ENCODE measurements around the gene ZNF217. TPM values are rescaled to one million over a fixed set of nuclear protein-coding genes. Genes with fewer than 3 reads are reported as not detected.
"Not testable (repeated sequence)": the region's sequence is repeated elsewhere in the genome, so short reads cannot be mapped to it uniquely, and the experiment has no call there.

ZNF217 gene
- total RNA-seq, 4 donors from 2014 or later, result 24.9 to 48.8 (median 36.8) TPM

- TF ChIP-seq CTCF (IDR thresholded peaks at IDR 0.05), result no peak
- ATAC-seq (ENCODE audit: low FRiP score) (no peak), DNase-seq (ENCODE audit: low spot score) (no peak)
These were observed 64.0 kb downstream of the ZNF217 start for GRCh38 chr20:53529658-53530057.

GRCh38 chr20:53527196-53527595 is 66.4 kb downstream of the ZNF217 start:
- DNase-seq (ENCODE audit: low spot score) (no peak), ATAC-seq (ENCODE audit: low FRiP score) (no peak)

GRCh38 chr20:53524589-53525312 is 68.9 kb downstream of the ZNF217 start:
- no peak for TF ChIP-seq CTCF (IDR thresholded peaks at IDR 0.05)
- ATAC-seq (ENCODE audit: low FRiP score) (no peak), DNase-seq (ENCODE audit: low spot score) (no peak)

More at GRCh38 chr20:53527196-53527595, 66.4 kb downstream of the ZNF217 start:
- no peak for TF ChIP-seq CTCF (IDR thresholded peaks at IDR 0.05)

- not testable (repeated sequence) for DNase-seq (ENCODE audit: low spot score); ATAC-seq (ENCODE audit: low FRiP score)
These were observed 70.0 kb downstream of the ZNF217 start for GRCh38 chr20:53523615-53524014.

- no peak for TF ChIP-seq CTCF (IDR thresholded peaks at IDR 0.05)
- ATAC-seq (ENCODE audit: low FRiP score) (no peak), DNase-seq (ENCODE audit: low spot score) (no peak)
These were observed 70.9 kb downstream of the ZNF217 start for GRCh38 chr20:53522696-53523095.

- DNase-seq (ENCODE audit: low spot score) (no peak), ATAC-seq (ENCODE audit: low FRiP score) (no peak)
- TF ChIP-seq CTCF (IDR thresholded peaks at IDR 0.05), result no peak
These were observed 71.6 kb downstream of the ZNF217 start for GRCh38 chr20:53522026-53522425.

GRCh38 chr20:53521421-53521820 is 72.2 kb downstream of the ZNF217 start:
- not testable (repeated sequence) for ATAC-seq (ENCODE audit: low FRiP score); DNase-seq (ENCODE audit: low spot score)

GRCh38 chr20:53517146-53517545 is 76.5 kb downstream of the ZNF217 start:
- TF ChIP-seq CTCF (IDR thresholded peaks at IDR 0.05), result no peak
- DNase-seq (ENCODE audit: low spot score) (no peak), ATAC-seq (ENCODE audit: low FRiP score) (no peak)
